K562 (cell line): ENCODE measurements around the gene BRICD5. TPM values are rescaled to one million over a fixed set of nuclear protein-coding genes. Genes with fewer than 3 reads are reported as not detected.

ENCODE experiments used
- ARID2 ChIP-seq: fragments of 450-650 bp; IDR thresholded peaks from 2 replicates; pipeline ENCODE4 v1.6.1; 2017; ENCODE audit warnings: antibody characterized with exemption, mild to moderate bottlenecking
- CXXC5 ChIP-seq: fragments of 250-450 bp; sonication (Bioruptor Pico); IDR thresholded peaks from 2 replicates; pipeline ENCODE4 v1.8.0; 2022; ENCODE audit warnings: inconsistent platforms, mild to moderate bottlenecking, moderate library complexity
- ETV1 ChIP-seq: fragments of 450-650 bp; conservative IDR thresholded peaks from 2 replicates; pipeline ENCODE4 v1.6.1; 2016; ENCODE audit warnings: missing genetic modification characterization, control low read depth, low read depth, missing compliant biosample characterization
- NCOA2 ChIP-seq, 2 experiments: fragments of 450-650 bp; IDR thresholded peaks; 2 replicates each; pipeline ENCODE4 v1.6.1; 2018; ENCODE audit warnings: mild to moderate bottlenecking in 2 of 2, moderate library complexity in 1 of 2; ENCODE audit not compliant: partially characterized antibody in 2 of 2
- NCOA4 ChIP-seq: fragments of 450-650 bp; IDR thresholded peaks from 2 replicates; pipeline ENCODE4 v1.6.1; 2018; ENCODE audit warnings: mild to moderate bottlenecking; ENCODE audit not compliant: partially characterized antibody
- NELFE ChIP-seq: IDR thresholded peaks from 2 replicates; pipeline ENCODE4 v1.6.1; 2011; ENCODE audit warnings: mild to moderate bottlenecking; ENCODE audit not compliant: insufficient read depth, insufficient read length
- RREB1 ChIP-seq: fragments of 250-450 bp; sonication (Bioruptor Pico); IDR thresholded peaks from 2 replicates; pipeline ENCODE4 v1.4.0; 2020
- SIX5 ChIP-seq, 2 experiments: IDR thresholded peaks; 2 replicates each; pipeline ENCODE4 v1.6.1; 2011; ENCODE audit warnings: low read length in 2 of 2, borderline replicate concordance in 1 of 2, low read depth in 1 of 2, mild to moderate bottlenecking in 1 of 2, moderate library complexity in 1 of 2; ENCODE audit not compliant: insufficient read depth in 1 of 2
- TCF3 ChIP-seq: sonication (generic); formaldehyde crosslinking; IDR thresholded peaks from 2 replicates; pipeline ENCODE4 v1.4.0; 2020; ENCODE audit warnings: mild to moderate bottlenecking, missing genetic modification reagents
- ZC3H4 ChIP-seq: sonication (generic); formaldehyde crosslinking; IDR thresholded peaks from 2 replicates; pipeline ENCODE4 v1.9.0; 2021; ENCODE audit warnings: missing genetic modification reagents, borderline replicate concordance
- ZFX ChIP-seq: sonication (generic); formaldehyde crosslinking; IDR thresholded peaks from 2 replicates; pipeline ENCODE4 v1.8.0; 2022; ENCODE audit warnings: mild to moderate bottlenecking, missing genetic modification reagents, moderate library complexity
- ZNF316 ChIP-seq: fragments of 450-650 bp; IDR thresholded peaks from 2 replicates; pipeline ENCODE4 v1.6.1; 2016
- polyA plus RNA-seq, 8 experiments: library from polyadenylated mRNA; depleted of rRNA in 4 of 8; stranded (reverse) in 5 of 8; unstranded in 3 of 8; fragments of >200 nt; fragmentation: Nextera tagmentation in 2 of 8; fragmentation: Illumina TruSeq in 1 of 8; extraction: Ambion mirVana in 2 of 8; extraction: Trizol in 1 of 8; gene quantifications; 2 replicates each; pipeline versions ENCODE4 v1.2.1 to v1.2.3, GENCODE V29; 2011 to 2014; ENCODE audit warnings: inconsistent platforms in 1 of 8, missing spikeins in 1 of 8
- total RNA-seq, 7 experiments: library from RNA; depleted of rRNA in 6 of 7; stranded (reverse); fragments of >200 nt in 6 of 7; fragmentation: Illumina TruSeq in 2 of 7; extraction: Trizol in 2 of 7; gene quantifications; 2 replicates each; pipeline versions ENCODE4 v1.2.1 to v1.2.3, GENCODE V29; 2011 to 2021; ENCODE audit warnings: low replicate concordance in 1 of 7
- TF ChIP-seq, protein P1 (sequence below): sonication (generic); formaldehyde crosslinking; IDR thresholded peaks from 2 replicates; pipeline ENCODE4 v1.8.0; 2022; ENCODE audit warnings: missing genetic modification reagents, mild to moderate bottlenecking, moderate library complexity, borderline replicate concordance
- TF ChIP-seq, protein P2 (sequence below): sonication (generic); formaldehyde crosslinking; IDR thresholded peaks from 2 replicates; pipeline ENCODE4 v1.8.1; 2022; ENCODE audit warnings: missing genetic modification reagents
- TF ChIP-seq, protein P3 (sequence below): sonication (generic); formaldehyde crosslinking; IDR thresholded peaks from 2 replicates; pipeline ENCODE4 v1.8.1; 2023; ENCODE audit warnings: mild to moderate bottlenecking, missing genetic modification reagents, moderate library complexity
- TF ChIP-seq, protein P4 (sequence below): sonication (generic); formaldehyde crosslinking; IDR thresholded peaks from 2 replicates; pipeline ENCODE4 v1.8.0; 2022; ENCODE audit warnings: mild to moderate bottlenecking, low read depth, missing genetic modification reagents

The BRICD5 gene
- total and polyA plus RNA-seq, 9 of the 15 experiments (the other 6 are each of a cell fraction or from before 2014, with no cell fraction given), result 0.24 to 15.1 (median 2.4) TPM; not detected in 1

DNA sequence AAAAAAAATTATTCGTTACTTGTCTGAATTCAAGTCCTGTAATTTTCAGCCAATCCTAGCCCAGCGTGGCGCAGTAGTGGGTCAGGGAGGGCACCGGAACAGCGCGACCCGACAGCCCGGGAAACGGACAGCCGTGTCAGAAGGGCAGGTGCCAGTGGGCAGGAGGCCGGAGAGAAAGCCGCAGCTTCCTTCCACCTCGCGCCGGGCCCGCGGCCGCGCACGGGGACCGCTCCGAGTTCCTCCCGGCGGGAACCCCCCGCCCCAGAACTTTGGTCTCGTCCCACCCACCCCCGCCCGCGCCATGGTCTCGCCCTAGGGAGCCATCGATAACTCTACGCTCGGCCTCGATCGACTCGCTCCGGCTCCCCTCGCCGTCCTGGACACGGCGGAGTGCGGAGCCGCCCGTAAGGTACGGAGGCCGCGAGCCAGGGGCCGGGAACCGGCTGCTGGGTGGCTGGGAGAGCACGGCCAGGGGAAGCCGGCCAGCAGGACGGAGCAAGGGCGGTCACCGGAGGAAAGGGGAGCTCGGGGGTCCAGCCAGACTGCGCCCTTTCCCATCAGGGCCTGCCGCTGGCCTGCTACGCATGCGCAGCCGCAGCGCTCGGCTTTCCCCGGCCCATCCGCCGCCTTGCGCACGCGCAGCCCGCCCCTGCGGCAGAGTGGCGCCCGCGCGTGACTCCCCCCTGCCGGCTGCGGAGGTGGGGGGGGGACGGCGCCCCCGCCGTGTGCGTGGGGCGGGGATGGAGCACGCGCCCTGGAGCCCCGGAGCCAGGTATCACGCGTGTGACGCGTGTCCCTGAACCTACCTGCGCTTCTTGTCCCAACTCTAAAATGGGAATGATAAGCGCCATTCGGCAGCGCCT, 5.3 kb downstream of the BRICD5 start, which contains the start of gene MLST8 (continued):
- TF ChIP-seq CXXC5, result peak; percentile 93
- no peak for TF ChIP-seq ZNF316
- no peak for TF ChIP-seq NELFE
- peak; percentile 100 for TF ChIP-seq NCOA4
- TF ChIP-seq ZFX (CRISPR knock-in tag), result peak; percentile 98
- TF ChIP-seq, protein P1, sequence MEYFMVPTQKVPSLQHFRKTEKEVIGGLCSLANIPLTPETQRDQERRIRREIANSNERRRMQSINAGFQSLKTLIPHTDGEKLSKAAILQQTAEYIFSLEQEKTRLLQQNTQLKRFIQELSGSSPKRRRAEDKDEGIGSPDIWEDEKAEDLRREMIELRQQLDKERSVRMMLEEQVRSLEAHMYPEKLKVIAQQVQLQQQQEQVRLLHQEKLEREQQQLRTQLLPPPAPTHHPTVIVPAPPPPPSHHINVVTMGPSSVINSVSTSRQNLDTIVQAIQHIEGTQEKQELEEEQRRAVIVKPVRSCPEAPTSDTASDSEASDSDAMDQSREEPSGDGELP (CRISPR knock-in tag), result peak; percentile 71
- TF ChIP-seq, protein P2, sequence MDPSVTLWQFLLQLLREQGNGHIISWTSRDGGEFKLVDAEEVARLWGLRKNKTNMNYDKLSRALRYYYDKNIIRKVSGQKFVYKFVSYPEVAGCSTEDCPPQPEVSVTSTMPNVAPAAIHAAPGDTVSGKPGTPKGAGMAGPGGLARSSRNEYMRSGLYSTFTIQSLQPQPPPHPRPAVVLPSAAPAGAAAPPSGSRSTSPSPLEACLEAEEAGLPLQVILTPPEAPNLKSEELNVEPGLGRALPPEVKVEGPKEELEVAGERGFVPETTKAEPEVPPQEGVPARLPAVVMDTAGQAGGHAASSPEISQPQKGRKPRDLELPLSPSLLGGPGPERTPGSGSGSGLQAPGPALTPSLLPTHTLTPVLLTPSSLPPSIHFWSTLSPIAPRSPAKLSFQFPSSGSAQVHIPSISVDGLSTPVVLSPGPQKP (CRISPR knock-in tag), result no peak
- peak; percentile 55 for TF ChIP-seq ETV1 (tag)
- TF ChIP-seq ZC3H4 (CRISPR knock-in tag), result no peak
- no peak for TF ChIP-seq RREB1
- no peak for TF ChIP-seq ARID2
- TF ChIP-seq SIX5 (IDR thresholded peaks at IDR 0.05; ENCODE audit: borderline replicate concordance in 1 of 2, insufficient read depth in 1 of 2, low read depth in 1 of 2, low read length in 2 of 2), result peak in 1 of 2 experiments; percentile 55; a peak in 1 of 4 replicates
- TF ChIP-seq, protein P3, sequence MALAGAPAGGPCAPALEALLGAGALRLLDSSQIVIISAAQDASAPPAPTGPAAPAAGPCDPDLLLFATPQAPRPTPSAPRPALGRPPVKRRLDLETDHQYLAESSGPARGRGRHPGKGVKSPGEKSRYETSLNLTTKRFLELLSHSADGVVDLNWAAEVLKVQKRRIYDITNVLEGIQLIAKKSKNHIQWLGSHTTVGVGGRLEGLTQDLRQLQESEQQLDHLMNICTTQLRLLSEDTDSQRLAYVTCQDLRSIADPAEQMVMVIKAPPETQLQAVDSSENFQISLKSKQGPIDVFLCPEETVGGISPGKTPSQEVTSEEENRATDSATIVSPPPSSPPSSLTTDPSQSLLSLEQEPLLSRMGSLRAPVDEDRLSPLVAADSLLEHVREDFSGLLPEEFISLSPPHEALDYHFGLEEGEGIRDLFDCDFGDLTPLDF (CRISPR knock-in tag), result peak; percentile 60; the same call in 1 of the 2 replicates
- TF ChIP-seq NCOA2 (IDR thresholded peaks at IDR 0.05; ENCODE audit: partially characterized antibody in 2 of 2), result no peak
- TF ChIP-seq TCF3, result no peak
- TF ChIP-seq, protein P4, sequence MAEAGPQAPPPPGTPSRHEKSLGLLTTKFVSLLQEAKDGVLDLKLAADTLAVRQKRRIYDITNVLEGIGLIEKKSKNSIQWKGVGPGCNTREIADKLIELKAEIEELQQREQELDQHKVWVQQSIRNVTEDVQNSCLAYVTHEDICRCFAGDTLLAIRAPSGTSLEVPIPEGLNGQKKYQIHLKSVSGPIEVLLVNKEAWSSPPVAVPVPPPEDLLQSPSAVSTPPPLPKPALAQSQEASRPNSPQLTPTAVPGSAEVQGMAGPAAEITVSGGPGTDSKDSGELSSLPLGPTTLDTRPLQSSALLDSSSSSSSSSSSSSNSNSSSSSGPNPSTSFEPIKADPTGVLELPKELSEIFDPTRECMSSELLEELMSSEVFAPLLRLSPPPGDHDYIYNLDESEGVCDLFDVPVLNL (CRISPR knock-in tag), result no peak
